Progenitor cell of endocrine pancreas (in vitro differentiated cells): ENCODE results near the gene CTNND1. TPM values are rescaled to one million over a fixed set of nuclear protein-coding genes. Genes with fewer than 3 reads are reported as not detected.
"Not testable (repeated sequence)": the region's sequence is repeated elsewhere in the genome, so short reads cannot be mapped to it uniquely, and the experiment has no call there.

Experiments used
- DNase-seq: peaks from one replicate; pipeline ENCODE4 v3.0.0; 2021; ENCODE audit warnings: low spot score; ENCODE audit not compliant: unreplicated experiment
- H3K27ac Mint-ChIP-seq: 2 replicates; pipeline ENCODE4 v1.8.0; 2021; ENCODE audit warnings: mild to moderate bottlenecking, moderate library complexity, mixed read lengths
- H3K27me3 Mint-ChIP-seq: 2 replicates; pipeline ENCODE4 v1.8.0; 2021; ENCODE audit warnings: mixed read lengths
- H3K36me3 Mint-ChIP-seq: 2 replicates; pipeline ENCODE4 v1.8.0; 2022; ENCODE audit warnings: mixed read lengths; ENCODE audit not compliant: insufficient read depth
- H3K4me1 Mint-ChIP-seq: 2 replicates; pipeline ENCODE4 v1.8.0; 2021; ENCODE audit warnings: low read depth, mixed read lengths
- H3K4me3 Mint-ChIP-seq: 2 replicates; pipeline ENCODE4 v1.8.0; 2021; ENCODE audit warnings: low read depth, mild to moderate bottlenecking, moderate library complexity, mixed read lengths
- H3K9me3 Mint-ChIP-seq: 2 replicates; pipeline ENCODE4 v1.8.0; 2021; ENCODE audit warnings: low read depth, mixed read lengths
- long read RNA-seq: library from polyadenylated mRNA; unstranded; transcript quantifications from one replicate; pipeline ENCODE4 v2.0.0, GENCODE V29; 2020
- total RNA-seq: library from RNA; stranded (reverse); gene quantifications from 2 replicates; pipeline ENCODE4 v1.2.1, GENCODE V29; 2021
- TF ChIP-seq, protein P1 (sequence below): fragments of 200-600 bp; sonication (generic); IDR thresholded peaks from one replicate; pipeline ENCODE4 v1.5.0; 2021; ENCODE audit warnings: antibody characterized with exemption, mild to moderate bottlenecking; ENCODE audit not compliant: unreplicated experiment

Gene CTNND1
- 346 and 367 TPM in 2 replicates for total RNA-seq
- long read RNA-seq, full-length matches to known transcripts: 29 of 181 reads
- long read RNA-seq, partial matches to known transcripts: 76 of 181 reads
- long read RNA-seq, other reads (novel, unspliced or antisense): 76 of 181 reads

DNA sequence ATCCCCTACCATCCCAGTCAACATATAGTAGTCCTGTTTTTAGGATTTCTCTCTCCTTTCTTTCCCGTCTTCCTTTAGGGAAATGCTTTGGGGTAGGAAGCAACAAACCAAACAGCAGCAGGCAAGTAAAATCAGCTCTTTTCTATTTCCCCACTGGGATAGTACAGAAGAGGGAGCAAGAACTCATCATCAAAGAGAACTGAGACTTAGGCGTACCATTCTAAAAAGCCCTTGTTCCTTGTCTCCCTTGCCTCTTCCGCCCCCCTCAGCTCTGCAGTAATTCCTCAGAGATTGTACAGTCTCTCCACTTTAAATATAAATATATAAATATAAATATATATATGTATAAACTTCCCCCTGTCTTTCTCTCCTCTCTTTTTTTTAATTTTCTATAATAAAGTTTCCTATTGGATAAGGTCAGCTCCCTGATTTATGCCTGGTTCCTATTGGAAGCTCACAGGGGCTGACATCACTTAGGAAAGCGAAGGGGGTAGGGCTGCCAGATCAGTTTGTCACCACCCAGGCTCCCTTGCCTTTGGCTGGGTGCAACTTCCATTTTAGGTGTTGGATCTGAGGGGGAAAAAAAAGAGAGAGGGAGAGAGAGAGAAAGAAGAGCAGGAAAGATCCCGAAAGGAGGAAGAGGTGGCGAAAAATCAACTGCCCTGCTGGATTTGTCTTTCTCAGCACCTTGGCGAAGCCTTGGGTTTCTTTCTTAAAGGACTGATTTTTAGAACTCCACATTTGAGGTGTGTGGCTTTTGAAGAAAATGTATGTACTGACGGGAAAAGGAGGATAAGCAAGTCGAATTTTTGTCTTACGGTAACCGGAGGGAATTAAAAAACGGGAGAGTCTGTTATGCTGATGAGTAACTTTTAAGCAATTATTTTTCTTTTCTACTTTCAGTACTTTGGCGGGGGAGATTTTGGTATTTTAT, at the start of gene CTNND1:
Gene CTNND1, plus strand, starts transcription at position 502 of the 934 bp plus-strand sequence. CDS start 29,677 bp downstream, outside the sequence.
- H3K36me3 Mint-ChIP-seq: peaks cover 9% of the 10 kb centered on the region
- peak within 1 kb of the TSS; percentile 92 for H3K4me3 Mint-ChIP-seq
- H3K4me1 Mint-ChIP-seq: peaks cover 25% of the 10 kb centered on the region
- TF ChIP-seq, protein P1, sequence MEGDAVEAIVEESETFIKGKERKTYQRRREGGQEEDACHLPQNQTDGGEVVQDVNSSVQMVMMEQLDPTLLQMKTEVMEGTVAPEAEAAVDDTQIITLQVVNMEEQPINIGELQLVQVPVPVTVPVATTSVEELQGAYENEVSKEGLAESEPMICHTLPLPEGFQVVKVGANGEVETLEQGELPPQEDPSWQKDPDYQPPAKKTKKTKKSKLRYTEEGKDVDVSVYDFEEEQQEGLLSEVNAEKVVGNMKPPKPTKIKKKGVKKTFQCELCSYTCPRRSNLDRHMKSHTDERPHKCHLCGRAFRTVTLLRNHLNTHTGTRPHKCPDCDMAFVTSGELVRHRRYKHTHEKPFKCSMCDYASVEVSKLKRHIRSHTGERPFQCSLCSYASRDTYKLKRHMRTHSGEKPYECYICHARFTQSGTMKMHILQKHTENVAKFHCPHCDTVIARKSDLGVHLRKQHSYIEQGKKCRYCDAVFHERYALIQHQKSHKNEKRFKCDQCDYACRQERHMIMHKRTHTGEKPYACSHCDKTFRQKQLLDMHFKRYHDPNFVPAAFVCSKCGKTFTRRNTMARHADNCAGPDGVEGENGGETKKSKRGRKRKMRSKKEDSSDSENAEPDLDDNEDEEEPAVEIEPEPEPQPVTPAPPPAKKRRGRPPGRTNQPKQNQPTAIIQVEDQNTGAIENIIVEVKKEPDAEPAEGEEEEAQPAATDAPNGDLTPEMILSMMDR: no peak
- peak; percentile 71 for DNase-seq
- H3K27me3 Mint-ChIP-seq: no peaks in the 10 kb centered on the region
- H3K9me3 Mint-ChIP-seq: no peaks in the 10 kb centered on the region
- peak within 1 kb of the TSS; percentile 100 for H3K27ac Mint-ChIP-seq

DNA sequence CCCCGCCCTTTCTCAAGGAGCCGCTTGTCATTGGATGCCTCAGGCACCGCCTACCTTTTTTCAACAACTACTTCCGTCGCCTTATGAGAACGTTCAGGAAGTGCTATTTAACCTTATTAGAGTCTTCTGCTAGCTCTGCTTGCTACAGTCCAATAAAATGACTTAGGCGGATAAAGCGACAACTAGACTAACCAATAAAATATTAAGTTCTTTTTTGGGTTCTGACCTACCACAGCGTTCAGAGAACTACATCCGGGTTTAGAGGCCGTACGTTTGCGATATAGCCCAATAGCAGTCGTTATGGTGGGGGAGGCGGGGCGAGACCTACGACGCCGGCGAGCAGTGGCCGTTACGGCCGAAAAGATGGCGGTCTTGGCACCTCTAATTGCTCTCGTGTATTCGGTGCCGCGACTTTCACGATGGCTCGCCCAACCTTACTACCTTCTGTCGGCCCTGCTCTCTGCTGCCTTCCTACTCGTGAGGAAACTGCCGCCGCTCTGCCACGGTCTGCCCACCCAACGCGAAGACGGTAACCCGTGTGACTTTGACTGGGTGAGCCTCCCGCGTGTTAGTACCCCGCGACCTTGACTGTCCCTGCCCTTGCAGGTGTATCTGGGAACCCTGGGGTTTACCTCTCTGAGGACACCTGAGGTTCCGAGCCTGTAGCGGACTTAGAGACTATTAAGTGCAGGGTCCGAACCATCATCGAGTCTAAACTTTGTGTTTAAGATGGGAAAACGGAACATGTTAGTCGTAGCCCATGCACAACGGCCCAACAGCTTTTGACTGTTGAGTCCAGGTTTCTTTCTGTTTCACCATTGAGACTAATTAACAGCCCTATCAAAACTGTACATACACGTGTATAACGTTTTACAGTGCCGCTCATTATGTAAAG, 49.1 kb upstream of the CTNND1 start, which contains the start of gene TMX2:
Gene TMX2, plus strand, starts transcription at position 338 of the 895 bp plus-strand sequence. Its CDS starts 26 bp downstream, at position 364.
- TF ChIP-seq, protein P1: no peak
- H3K27ac Mint-ChIP-seq: peak within 1 kb of the TSS; percentile 96

GRCh38 chr11:57713835-57714234, 47.8 kb upstream of the CTNND1 start:
- peak overlapping the region; percentile 98 for H3K4me3 Mint-ChIP-seq
- TF ChIP-seq, protein P1: no peak
- H3K27ac Mint-ChIP-seq: peak overlapping the region; percentile 40
- H3K27me3 Mint-ChIP-seq: no peaks in the 10 kb centered on the region
- peaks cover 17% of the 10 kb centered on the region for H3K36me3 Mint-ChIP-seq
- peaks cover 23% of the 10 kb centered on the region for H3K4me1 Mint-ChIP-seq
- no peaks in the 10 kb centered on the region for H3K9me3 Mint-ChIP-seq
- no peak for DNase-seq

More for the DNA sequence above, 49.1 kb upstream of the CTNND1 start, which contains the start of gene TMX2:
- peaks cover 23% of the 10 kb centered on the region for H3K4me1 Mint-ChIP-seq
- no peaks in the 10 kb centered on the region for H3K9me3 Mint-ChIP-seq
- DNase-seq: peak; percentile 78
- H3K27me3 Mint-ChIP-seq: no peaks in the 10 kb centered on the region
- H3K4me3 Mint-ChIP-seq: peak within 1 kb of the TSS; percentile 98
- peaks cover 10% of the 10 kb centered on the region for H3K36me3 Mint-ChIP-seq

DNA sequence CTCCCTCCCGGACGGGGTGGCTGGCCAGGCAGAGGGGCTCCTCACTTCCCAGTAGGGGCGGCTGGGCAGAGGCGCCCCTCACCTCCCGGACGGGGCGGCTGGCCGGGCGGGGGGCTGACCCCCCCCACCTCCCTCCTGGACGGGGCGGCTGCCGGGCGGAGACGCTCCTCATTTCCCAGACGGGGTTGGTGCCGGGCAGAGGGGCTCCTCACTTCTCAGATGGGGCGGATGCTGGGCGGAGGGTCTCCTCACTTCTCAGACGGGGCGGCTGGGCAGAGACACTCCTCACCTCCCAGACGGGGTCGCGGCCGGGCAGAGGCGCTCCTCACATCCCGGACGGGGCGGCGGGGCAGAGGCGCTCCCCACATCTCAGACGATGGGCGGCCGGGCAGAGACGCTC, 44.9 kb upstream of the CTNND1 start:
- Mint-ChIP-seq H3K4me1 (peaks cover 14% of the 10 kb centered on the region), H3K36me3 (peaks cover 14% of the 10 kb centered on the region)
- not testable (repeated sequence) for H3K27ac Mint-ChIP-seq, H3K27me3 Mint-ChIP-seq, H3K9me3 Mint-ChIP-seq, DNase-seq, H3K4me3 Mint-ChIP-seq

DNA sequence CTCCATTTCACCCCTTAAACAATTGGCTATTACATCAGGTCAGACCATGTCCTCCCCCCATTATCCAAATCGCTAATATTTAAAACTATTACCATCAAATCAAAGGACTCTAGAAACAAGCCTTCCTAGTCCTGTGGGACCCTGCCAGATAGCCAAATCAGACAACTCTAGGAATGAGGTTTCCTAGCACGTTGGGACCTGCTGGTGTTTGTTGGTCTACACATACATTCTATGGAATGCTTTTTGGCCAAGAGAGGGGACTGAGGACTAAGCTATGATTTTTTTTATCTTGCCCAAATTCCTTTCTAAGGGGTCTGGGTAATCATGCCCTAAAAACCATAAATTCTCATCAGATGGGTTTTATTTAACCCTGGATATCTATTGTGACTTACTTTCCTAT, 34.4 kb upstream of the CTNND1 start:
- TF ChIP-seq, protein P1: no peak
- Mint-ChIP-seq H3K27me3 (no peaks in the 10 kb centered on the region), H3K9me3 (no peaks in the 10 kb centered on the region), H3K36me3 (peaks cover 4% of the 10 kb centered on the region), H3K4me3 (no peak overlapping the region), H3K4me1 (no peaks in the 10 kb centered on the region), H3K27ac (peak overlapping the region; percentile 88)
- DNase-seq: no peak
